NCI-H1417 (cell line): ENCODE measurements around the gene OAT.

Source experiments
- DNase-seq, 3 experiments: peaks; one replicate each; lab custom pipeline; 2025; lab: John Stamatoyannopoulos, UW

Gene OAT

DNA sequence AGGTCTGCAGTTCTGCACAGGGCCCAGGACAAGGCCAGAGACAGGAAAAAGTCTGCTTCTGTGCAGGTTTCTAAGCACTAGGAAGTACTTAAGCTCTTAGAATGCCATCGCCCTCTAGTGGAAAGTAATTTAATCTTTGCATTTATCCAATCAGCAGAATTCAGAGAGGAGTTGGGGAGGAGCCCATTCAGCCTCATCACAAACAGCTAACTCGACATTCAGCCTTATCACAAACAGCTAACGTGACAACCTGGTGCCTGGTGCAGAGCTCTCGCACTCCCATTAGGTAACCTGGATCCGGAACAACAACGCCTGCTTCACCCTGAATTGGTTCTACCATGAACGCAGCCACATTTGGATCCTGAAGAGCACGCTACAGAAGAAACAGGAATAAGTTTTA, 15.2 kb downstream of the OAT start:
- peak; percentile 19 to 79 (median 72) for DNase-seq

DNA sequence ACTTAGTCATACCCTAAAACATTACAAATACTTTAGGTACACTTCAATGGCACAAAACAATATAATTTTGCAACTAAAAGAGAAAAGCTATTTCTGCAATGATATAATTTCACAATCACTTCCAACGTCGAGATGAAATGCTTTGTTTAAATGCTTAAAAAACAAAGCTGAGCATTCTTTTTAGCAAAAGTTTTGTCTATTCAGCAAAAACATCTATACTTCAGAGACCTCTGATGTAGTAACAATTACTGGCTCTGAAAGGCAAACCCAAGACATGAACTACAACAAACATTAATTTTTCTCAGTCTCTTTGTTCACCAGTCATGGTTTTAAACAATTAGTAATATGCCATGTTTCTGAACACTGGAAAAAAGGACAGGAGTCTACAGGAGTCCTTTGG, 16.4 kb downstream of the OAT start:
- no peak for DNase-seq

DNA sequence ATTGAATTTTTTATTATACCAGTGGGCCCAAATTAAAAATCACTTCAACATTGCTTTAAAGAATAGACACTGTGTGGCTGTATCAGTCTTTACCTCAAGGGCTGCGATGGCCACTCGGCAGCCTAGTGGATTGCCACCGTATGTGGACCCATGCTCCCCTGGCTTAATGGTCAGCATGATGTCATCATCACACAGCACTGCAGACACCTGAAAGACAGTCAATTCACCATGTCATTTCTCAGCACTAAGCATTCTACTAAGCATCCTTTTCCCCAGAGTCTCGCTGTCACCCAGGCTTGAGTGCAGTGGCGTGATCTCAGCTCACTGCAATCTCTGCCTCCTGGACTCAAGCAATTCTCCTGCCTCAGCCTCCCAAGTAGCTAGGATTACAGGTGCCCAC, 17.1 kb downstream of the OAT start:
- DNase-seq, result no peak

DNA sequence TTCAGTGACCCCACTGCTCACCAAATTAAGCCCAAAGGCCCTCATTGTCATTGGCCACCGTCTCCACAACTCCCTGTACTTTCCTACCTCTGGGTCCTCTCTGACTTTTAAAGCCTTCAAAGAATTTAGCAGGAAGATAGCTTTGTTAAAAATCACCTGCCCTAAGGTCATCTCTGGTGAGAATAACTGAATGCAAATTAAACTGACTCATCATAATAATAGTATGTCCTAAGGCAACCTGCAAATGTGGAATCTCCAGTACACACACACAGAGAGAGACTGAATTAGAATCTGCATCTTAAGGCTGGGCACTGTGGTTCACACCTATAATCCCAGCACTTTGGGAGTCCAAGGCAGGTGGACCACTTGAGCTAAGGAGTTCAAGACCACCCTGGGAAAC, 24.1 kb downstream of the OAT start:
- no peak for DNase-seq

DNA sequence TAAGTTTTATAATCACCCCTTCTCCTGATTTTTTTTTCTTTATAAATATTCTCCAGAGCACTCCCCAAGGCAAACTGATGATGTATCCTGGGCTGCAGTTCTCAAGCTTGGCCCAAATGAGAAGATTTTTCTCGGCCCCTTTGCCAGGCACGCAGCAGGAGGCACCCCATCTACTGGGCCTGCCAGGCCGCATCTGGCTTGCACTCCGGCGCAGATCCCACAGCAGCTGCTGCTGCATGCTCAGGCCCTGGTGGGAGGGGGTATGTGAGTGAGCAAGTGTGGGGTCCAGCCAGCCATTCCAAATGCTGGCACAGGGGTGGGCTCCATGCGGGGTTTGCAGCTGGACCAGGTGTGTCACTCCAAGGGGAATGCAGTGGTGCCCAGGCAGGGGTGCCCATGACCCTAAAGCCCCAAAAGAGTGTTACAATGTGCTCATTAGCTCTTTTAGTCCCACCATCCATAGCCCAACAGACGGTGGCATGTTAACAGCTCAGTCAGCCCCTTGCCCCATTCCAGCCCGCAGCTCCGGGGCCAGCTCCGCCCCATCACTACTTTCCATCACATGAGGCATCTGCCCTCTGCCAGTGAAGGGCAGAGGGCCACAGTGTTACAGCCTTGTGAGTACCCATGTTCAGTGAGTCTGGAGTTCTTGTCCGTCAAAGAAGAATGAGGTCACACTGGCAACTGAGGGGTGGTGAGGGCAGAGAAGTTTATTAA, 25.9 kb downstream of the OAT start:
- no peak for DNase-seq

DNA sequence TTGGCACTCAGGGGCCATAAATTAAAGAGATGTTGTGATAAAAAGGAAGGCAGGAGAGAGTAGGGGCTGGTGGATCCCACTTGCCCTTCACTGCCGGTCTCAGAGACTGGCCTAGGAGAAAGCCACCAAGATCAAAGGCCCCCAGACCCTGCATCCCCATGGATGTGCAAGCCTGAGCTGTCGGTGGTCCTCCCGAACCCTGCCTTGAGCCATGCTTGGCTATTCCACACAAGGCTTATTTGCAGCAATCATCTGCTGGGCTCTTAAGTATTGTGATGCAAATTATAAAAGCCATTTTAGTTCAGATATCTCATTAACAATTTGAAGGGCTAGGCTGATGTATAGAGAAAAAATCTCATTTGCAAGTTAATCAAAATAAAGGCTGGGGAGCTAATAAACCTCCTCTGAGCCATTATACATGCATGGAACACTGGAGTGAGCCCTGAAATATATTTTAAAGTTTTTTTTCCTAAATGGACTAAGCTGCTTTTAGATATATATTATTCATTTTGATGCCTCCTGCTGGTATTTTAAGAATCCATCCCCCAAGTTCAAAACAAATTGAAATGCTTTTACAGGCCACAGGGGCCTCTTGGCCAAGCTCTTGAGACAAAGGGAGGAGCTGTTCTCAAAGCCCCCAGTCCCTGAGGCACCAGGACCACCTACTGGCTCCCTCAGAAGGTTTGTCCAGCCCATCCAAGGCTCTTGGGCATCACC, 28.1 kb downstream of the OAT start:
- no peak for DNase-seq

DNA sequence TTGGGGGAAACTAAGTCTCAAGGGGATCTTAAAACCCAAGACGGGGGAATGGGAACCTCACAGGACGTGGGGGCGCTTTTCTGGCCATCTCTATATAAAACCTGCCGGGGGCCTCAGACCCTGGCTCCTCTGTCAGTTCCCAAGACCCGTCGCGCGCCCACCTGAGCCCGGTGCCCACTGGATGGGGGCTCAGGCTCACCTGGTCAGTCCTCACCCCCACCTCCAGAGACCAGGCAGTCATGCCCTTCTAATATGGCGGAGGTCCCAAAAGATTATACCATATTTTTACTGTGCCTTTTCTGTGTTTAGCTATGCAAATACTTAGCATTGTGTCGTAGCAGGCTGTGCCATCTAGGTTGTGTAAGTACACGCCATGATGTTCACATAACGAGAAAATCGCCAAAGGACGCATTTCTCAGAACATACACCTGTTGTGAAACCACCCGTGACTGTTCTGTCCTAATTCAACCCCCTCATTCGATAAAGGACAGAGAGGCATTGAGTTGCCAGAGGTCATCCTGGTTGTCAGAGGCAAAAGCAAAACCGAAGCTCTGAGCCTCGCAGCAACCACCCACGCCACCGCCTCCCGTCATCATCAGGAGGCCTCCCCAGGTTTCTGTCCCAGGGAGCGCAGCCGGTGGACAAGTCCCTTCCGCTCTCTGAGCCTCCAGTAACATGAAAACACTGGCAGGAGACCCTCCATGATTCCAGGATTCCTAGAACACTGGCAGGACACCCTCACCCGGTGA, 28.9 kb downstream of the OAT start:
- peak in 1 of 3 experiments; percentile 22 for DNase-seq

DNA sequence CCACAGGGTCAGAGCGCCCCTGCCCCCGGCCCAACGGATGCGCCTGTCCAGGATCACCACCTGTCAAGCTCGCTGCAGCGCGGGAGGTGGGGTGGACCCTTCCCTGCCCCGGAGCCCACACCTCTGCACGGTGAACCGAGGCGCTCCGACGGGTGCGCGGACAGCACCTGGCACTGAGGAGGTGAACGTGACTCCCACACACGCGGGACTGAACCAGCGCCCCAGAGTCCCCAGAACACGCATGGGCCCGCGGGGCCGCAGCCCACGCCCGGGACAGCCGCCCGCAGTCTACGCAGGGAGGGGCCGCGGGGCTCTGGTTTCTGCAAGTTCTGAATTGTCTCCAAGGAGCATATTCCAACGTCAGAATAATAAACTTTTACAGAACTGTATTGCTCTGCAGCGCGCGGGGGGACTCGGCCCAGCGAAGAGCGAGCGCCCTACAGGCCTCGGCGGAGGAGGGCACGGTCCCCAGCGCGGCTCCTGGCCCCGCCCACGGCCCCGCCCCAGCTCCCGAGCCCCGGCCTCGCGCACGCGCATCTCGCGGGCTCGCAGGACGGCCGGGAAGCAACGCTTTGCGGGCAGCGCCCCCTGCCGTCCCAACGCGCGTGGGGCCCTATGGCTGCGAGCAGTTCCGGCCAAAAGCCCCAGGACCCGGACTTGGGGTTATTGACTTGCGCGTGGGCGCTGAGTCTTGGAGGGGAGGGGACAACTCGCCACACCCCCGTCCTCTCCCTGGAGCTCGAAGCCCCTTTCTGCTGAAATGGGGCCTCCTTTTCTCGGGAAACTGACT, 29.7 kb downstream of the OAT start:
- DNase-seq, result peak; percentile 80 to 84 (median 82)

DNA sequence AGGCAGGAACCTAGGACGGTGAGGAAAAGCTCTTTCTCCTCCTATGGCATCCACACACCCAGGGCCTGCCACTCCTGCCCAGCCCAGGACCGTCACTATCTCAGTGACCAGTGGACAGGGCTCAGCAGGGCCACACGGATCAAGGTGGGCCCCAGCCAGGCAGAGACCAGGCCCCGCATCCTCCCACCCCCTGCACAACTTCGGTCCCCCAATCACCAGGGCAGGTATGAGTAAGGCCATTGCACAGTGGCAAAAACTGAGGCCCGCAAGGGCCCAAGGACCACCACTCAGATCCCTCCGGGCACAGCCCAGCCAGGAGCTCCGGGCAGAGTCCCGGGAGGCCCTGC, 30.3 kb downstream of the OAT start:
- no peak for DNase-seq

DNA sequence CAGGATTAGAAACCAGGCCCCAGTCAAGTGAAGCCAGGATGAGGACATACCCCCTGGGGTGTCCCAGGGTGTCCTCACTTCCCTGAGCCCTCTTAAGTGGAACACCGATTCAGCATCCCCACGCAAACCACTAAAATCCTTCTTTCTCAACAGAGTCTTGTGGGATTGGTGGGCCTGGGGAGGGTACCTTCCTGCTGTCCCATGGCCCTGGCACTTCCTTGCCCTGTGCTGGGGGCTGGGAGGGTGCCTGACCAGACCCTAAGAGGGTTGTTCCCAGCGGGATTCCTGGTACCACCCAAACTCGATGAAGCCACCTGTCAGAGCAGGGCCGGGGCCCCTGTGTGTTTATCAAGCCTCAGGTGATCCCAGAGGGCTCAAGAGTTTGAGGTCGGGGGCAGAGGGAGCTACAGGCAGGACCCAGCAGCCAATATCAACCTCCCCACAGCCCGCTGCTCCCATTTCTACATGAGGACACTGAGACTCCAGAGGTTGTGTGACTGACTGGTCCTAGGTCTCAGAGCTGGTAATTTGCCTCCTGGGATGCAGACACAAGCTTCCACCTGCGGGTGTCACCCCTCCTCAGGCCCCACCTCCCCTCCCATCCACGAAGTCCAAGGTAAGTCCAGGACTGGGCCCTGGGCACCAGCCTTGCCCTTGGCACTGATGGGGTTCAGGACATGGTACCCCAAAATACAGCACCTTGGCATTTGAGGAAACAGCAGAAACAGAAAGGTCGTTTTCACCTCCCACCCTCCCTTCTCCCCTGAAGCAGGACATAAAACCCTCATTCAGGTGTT, 31.4 kb downstream of the OAT start:
- peak in 2 of 3 experiments; percentile 3 to 14 for DNase-seq

DNA sequence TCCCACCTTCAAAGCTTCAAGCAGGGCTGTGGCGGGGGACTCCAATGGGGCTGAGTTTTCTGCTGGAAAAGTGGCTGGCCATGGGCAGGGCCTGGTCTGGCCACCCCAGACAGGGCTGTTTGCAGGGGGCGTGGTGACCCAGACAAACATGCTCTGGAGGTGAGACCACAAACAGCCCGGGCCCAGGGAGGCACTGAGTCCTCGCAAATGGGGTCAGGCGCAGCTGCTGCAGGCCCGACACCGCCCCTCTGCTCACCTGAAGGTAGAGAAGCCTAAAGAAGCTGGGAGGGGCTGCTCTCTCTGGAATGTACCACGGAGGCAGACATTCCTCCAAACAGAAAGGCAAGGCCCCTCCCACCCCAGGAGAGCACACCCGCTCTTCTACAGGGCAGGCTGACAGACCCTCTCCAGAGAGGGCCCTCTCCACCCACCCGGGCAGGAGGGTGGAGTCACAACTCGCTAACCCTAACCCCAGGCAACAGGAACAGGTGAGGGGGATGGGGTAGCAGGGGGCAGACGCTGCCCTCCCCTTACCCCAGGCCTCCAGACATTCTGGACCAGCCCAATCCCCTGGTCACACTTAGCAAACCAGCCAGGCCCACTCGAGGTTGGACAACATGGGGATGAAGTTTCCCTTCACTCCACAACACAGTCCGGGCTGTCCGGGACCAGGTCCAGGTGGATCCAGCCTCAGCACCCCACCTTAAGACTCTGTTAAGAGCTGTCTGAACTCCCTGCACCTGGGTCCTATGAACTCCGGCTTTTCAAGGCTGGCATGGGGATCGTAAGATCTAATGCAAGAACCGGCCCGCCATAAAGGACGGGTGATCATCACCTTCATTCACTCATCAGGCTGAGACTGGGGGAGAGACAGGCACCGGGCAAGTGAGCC, 32.3 kb downstream of the OAT start:
- DNase-seq, result no peak

DNA sequence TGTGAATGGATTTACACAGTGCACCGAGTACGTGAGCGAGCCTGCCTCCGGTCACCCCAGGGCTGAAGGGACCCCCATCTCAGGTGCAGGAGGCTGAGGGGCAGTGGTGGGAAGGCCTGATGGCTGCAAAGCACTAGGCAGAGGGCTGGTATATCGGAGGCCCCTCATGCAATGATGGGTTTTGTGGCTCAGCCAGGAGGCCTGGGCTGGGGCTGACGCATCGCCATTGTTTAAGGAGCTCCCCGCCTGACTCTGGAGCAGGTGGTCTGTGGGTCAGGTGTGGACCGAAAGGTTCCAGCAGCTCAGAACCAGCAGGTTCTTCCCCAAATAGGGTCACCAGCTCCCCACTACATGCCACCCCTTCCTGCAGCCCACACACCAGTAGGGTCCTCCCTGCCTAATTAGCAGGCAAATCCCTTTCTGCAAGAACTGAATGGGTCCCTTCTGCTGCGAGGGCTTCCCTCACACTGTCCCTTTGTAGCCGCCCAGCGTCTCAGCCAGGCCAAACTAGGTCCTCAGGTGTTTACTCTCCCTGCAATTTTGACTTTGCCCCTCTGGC, 33.0 kb downstream of the OAT start:
- no peak for DNase-seq

DNA sequence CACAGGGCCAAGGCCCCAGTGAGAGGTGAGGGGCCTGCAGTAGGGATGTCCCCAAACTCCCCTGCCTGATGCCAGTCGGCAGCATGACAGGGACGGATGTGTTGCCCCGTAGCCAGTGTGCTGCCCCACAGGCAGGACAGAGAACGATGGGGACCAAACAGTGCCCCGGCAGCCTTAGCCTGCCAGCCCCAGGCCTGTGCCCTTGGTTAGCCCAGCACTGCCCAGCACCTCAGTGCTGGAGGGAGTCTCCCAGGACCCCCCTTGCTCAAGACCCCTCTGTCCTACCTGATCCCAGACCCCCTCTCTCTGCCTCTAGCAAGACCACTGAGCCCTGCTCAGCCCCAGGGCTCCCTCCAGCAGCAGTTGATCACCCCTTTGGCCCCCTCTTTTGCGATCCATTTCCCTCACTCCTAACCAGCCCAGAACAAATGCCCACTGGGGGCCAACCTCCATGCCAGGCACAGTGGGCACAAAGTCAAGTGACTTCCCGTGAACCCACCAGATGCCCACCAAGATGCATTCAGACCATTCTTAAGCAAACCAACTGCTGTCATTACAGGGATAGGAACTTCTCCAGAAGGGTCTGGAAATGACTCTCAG, 34.0 kb downstream of the OAT start:
- no peak for DNase-seq

DNA sequence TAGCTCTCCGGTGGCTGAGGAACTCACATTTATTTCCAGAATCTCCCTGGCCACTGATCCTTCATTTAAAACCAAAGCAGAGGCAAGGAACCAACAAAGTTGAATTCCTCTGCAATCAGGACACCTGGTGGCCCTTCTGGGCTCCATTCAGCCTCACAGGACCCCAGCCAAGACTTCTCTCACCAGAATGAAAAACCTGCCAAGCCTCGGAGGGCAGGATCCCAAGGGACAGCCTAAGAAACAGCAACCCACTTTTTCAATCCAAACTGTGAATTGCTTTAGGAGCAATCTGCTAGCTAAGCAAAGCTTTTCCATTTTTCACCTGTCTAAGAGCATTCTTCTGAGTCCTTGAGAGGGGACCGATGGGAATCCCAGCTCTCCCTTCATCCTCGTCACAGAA, 34.6 kb downstream of the OAT start:
- no peak for DNase-seq

DNA sequence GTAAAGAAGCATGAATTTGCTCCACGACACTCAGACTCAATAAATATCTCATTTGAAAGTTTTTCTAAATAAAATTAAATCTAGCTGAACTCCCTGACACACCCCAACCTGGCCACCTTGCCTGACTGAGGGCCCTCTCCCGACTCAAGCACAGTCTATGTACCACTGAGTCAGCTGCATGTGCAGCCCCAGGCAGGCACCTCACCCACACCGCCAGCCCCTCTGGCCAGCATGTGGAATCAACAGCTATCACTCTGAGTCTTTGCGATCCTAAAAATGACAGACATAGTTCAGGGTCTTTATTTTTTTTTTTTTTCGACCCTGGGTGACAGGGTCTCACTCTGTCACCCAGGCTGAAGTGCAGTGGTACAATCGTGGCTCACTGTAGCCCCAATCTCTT, 35.2 kb downstream of the OAT start:
- DNase-seq, result no peak

DNA sequence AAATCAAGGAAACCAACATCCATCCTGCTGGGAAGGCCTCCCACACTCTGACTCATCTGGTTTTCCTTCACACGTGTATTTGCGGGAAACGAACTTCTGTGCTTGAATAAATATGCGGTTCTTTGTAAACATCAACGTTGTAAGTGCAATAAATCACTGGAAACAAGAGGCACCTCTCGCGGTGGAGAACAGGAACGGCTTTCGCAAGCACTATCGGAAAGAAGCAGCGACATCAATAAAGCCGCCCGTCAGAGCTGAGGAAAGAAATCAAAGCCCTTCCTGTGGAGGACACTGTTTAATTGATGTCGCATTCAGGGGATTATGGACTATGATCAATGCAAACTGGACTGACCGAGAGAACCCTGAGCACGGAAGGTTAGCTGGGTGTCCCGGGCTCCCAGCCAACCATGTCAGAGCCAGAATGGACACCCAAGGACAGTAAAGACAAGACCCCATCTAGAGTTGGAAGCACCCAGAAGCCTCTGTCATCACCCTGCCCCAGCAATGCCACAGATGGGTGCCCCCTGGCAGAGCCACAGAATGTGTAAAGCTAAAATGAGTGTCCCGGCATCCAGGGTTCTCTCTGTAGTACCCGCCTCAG, 37.6 kb downstream of the OAT start:
- DNase-seq, result peak; percentile 2 to 55 (median 21)

DNA sequence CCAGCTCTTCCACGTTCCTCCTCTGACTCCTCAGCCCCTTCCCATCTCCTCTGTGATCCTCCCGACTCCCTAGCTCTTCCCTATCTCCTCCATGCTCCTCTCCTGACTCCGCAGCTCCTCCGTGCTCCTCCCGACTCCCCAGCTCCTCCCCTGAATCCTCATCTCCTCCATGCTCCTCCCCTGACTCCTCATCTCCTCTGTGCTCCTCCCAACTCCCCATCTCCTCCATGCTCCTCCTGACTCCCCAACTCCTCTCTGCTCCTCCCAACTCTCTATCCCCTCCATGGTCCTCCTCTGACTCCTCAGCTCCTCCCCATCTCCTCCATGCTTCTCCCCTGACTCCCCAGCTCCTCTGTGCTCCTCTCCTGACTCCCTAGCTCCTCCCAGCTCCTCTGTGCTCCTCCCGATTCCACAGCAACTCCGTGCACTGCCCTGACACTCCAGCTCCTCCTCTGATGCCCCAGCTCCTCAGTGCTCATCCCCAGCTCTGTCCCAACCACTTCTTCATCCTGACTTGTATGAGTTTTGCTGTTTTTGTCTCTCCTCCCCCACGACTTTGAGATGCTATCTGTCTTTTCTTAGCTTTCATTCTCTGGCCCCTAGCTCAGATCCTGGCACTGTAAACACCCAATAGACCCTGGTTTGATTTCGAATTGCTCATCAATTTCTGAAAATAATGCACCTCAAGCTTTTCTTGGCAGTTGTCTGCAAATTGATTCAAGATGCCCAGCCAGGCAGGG, 38.3 kb downstream of the OAT start:
- DNase-seq, result no peak

DNA sequence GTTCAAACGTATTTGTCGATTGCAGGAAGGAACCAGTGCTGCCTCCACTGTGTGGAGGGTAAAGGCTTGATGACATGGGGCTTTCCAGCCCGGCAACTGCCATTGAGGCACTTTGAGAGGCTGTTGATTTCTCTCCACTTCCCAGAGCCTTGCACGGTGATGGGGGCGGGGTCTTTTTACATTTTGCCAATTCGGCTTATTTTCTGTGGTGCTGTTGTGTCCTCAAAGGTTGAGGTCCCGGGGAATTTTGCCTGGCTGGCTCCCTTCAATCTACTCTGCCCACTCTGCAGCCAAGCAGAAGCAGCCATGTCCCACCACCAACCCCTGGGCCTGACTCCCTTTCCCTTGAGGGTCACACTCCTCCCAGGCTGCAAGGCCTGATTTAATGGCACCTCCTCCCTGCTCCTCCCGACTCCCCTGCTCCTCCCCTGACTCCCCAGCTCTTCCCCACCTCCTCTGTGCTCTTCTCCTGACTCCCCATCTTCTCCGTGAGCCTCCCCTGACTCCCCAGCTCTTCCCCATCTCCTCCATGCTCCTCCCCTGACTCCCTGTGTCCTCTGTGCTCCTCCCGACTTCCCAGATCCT, 39.0 kb downstream of the OAT start:
- no peak for DNase-seq
